Measurements from ENCODE around the gene KIF19.

Gene KIF19

GRCh38 chr17:74385201-74385600 is 59.2 kb downstream of the KIF19 start:
- no peaks in the 10 kb centered on the region for H3K36me3 ChIP-seq (ENCODE audit: low read length)
- no peak overlapping the region for H2AFZ ChIP-seq (ENCODE audit: low read depth, low read length, severe bottlenecking)
- no peaks in the 10 kb centered on the region for H3K9me3 ChIP-seq (ENCODE audit: insufficient read depth, low read length)
- no peak overlapping the region for H3K9ac ChIP-seq (ENCODE audit: low read length)
- no peaks in the 10 kb centered on the region for H3K9me2 ChIP-seq (replicated peaks; ENCODE audit: insufficient read depth, low read length)
- H3K27ac ChIP-seq (ENCODE audit: low read depth, low read length): no peak overlapping the region
- no peaks in the 10 kb centered on the region for H3K79me2 ChIP-seq (ENCODE audit: insufficient read depth, low read length)
- no peaks in the 10 kb centered on the region for H3K27me3 ChIP-seq (ENCODE audit: low read length)
- H3K4me3 ChIP-seq (ENCODE audit: insufficient read depth, low read length, poor library complexity, severe bottlenecking): no peak overlapping the region
- H3K4me2 ChIP-seq (ENCODE audit: low read depth, low read length, poor library complexity, severe bottlenecking): no peak overlapping the region
- H4K20me1 ChIP-seq (ENCODE audit: low read depth, low read length): no peaks in the 10 kb centered on the region
- no peak for TF ChIP-seq CTCF (IDR thresholded peaks at IDR 0.05; ENCODE audit: insufficient read depth, low read length, poor library complexity, severe bottlenecking)
- no peak for TF ChIP-seq EZH2phosphoT487 (conservative IDR thresholded peaks at IDR 0.05; ENCODE audit: low read length)
- H3F3A ChIP-seq (ENCODE audit: insufficient read depth): no peaks in the 10 kb centered on the region

GRCh38 chr17:74386386-74386785 is 60.4 kb downstream of the KIF19 start:
- Histone ChIP-seq H3K79me2 (ENCODE audit: insufficient read depth, low read length) (no peaks in the 10 kb centered on the region), H3K9me3 (ENCODE audit: insufficient read depth, low read length) (no peaks in the 10 kb centered on the region), H3K9ac (ENCODE audit: low read length) (no peak overlapping the region), H3K4me3 (ENCODE audit: insufficient read depth, low read length, poor library complexity, severe bottlenecking) (no peak overlapping the region), H3K9me2 (replicated peaks; ENCODE audit: insufficient read depth, low read length) (no peaks in the 10 kb centered on the region), H3K4me2 (ENCODE audit: low read depth, low read length, poor library complexity, severe bottlenecking) (no peak overlapping the region), H3K27me3 (ENCODE audit: low read length) (no peaks in the 10 kb centered on the region), H4K20me1 (ENCODE audit: low read depth, low read length) (no peaks in the 10 kb centered on the region), H3K36me3 (ENCODE audit: low read length) (no peaks in the 10 kb centered on the region), H2AFZ (ENCODE audit: low read depth, low read length, severe bottlenecking) (no peak overlapping the region), H3K27ac (ENCODE audit: low read depth, low read length) (no peak overlapping the region), H3F3A (ENCODE audit: insufficient read depth) (no peaks in the 10 kb centered on the region)
- TF ChIP-seq CTCF (IDR thresholded peaks at IDR 0.05; ENCODE audit: insufficient read depth, low read length, poor library complexity, severe bottlenecking) (no peak), EZH2phosphoT487 (conservative IDR thresholded peaks at IDR 0.05; ENCODE audit: low read length) (no peak)

GRCh38 chr17:74387365-74388218 is 61.6 kb downstream of the KIF19 start:
- H3K4me3 ChIP-seq (ENCODE audit: insufficient read depth, low read length, poor library complexity, severe bottlenecking): no peak overlapping the region

More at GRCh38 chr17:74387365-74388218, 61.6 kb downstream of the KIF19 start:
- Histone ChIP-seq H3K4me2 (ENCODE audit: low read depth, low read length, poor library complexity, severe bottlenecking) (no peak overlapping the region), H3K36me3 (ENCODE audit: low read length) (no peaks in the 10 kb centered on the region), H3K79me2 (ENCODE audit: insufficient read depth, low read length) (no peaks in the 10 kb centered on the region), H3K9ac (ENCODE audit: low read length) (no peak overlapping the region), H3F3A (ENCODE audit: insufficient read depth) (no peaks in the 10 kb centered on the region), H2AFZ (ENCODE audit: low read depth, low read length, severe bottlenecking) (no peak overlapping the region), H3K27me3 (ENCODE audit: low read length) (no peaks in the 10 kb centered on the region), H4K20me1 (ENCODE audit: low read depth, low read length) (no peaks in the 10 kb centered on the region), H3K27ac (ENCODE audit: low read depth, low read length) (no peak overlapping the region), H3K9me2 (replicated peaks; ENCODE audit: insufficient read depth, low read length) (no peaks in the 10 kb centered on the region), H3K9me3 (ENCODE audit: insufficient read depth, low read length) (no peaks in the 10 kb centered on the region)
- no peak for TF ChIP-seq CTCF (IDR thresholded peaks at IDR 0.05; ENCODE audit: insufficient read depth, low read length, poor library complexity, severe bottlenecking)
